Ishikawa (cell line): ENCODE measurements around the gene SDE2.

ENCODE experiments used
- CEBPB ChIP-seq: IDR thresholded peaks from 2 replicates; pipeline ENCODE4 v1.6.1; 2012
- CREB1 ChIP-seq: IDR thresholded peaks from 2 replicates; pipeline ENCODE4 v1.6.1; 2012; ENCODE audit warnings: low read depth
- EGR1 ChIP-seq: IDR thresholded peaks from 2 replicates; pipeline ENCODE4 v1.6.1; 2012
- EP300 ChIP-seq: IDR thresholded peaks from 2 replicates; pipeline ENCODE4 v1.6.1; 2012; ENCODE audit warnings: borderline replicate concordance
- FOXM1 ChIP-seq: IDR thresholded peaks from 2 replicates; pipeline ENCODE4 v1.6.1; 2012; ENCODE audit warnings: low read depth, borderline replicate concordance
- MAX ChIP-seq: IDR thresholded peaks from 2 replicates; pipeline ENCODE4 v1.6.1; 2012
- NFIC ChIP-seq: IDR thresholded peaks from 2 replicates; pipeline ENCODE4 v1.6.1; 2012
- RAD21 ChIP-seq: IDR thresholded peaks from 2 replicates; pipeline ENCODE4 v1.6.1; 2012; ENCODE audit warnings: low read depth
- REST ChIP-seq: IDR thresholded peaks from 2 replicates; pipeline ENCODE4 v1.6.1; 2012; ENCODE audit warnings: low read depth, mild to moderate bottlenecking
- TAF1 ChIP-seq: IDR thresholded peaks from 2 replicates; pipeline ENCODE4 v1.6.1; 2012; ENCODE audit warnings: low read depth, mild to moderate bottlenecking
- TCF12 ChIP-seq: IDR thresholded peaks from 2 replicates; pipeline ENCODE4 v1.6.1; 2012; ENCODE audit warnings: low read depth
- TEAD4 ChIP-seq: IDR thresholded peaks from 2 replicates; pipeline ENCODE4 v1.6.1; 2012
- USF1 ChIP-seq: IDR thresholded peaks from 2 replicates; pipeline ENCODE4 v1.6.1; 2012
- YY1 ChIP-seq: IDR thresholded peaks from 2 replicates; pipeline ENCODE4 v1.6.1; 2012; ENCODE audit warnings: low read depth
- ZBTB7A ChIP-seq: IDR thresholded peaks from 2 replicates; pipeline ENCODE4 v1.6.1; 2012; ENCODE audit warnings: low read depth

The SDE2 gene

GRCh38 chr1:225972344-225973152 lies 26.6 kb downstream of the SDE2 start:
- no peak for TF ChIP-seq TAF1
- no peak for TF ChIP-seq EP300
- TF ChIP-seq FOXM1: no peak
- no peak for TF ChIP-seq RAD21
- TF ChIP-seq EGR1: no peak
- TF ChIP-seq REST: no peak
- no peak for TF ChIP-seq USF1
- no peak for TF ChIP-seq TEAD4
- no peak for TF ChIP-seq YY1
- TF ChIP-seq CREB1: no peak
- TF ChIP-seq MAX: no peak
- no peak for TF ChIP-seq ZBTB7A
- TF ChIP-seq CEBPB: no peak

GRCh38 chr1:225965231-225965630 lies 33.9 kb downstream of the SDE2 start:
- TF ChIP-seq RAD21: no peak
- no peak for TF ChIP-seq EGR1
- TF ChIP-seq NFIC: no peak
- no peak for TF ChIP-seq YY1
- no peak for TF ChIP-seq TAF1
- no peak for TF ChIP-seq MAX

- TF ChIP-seq EGR1: no peak
- no peak for TF ChIP-seq RAD21
- TF ChIP-seq TCF12: no peak
- TF ChIP-seq CREB1: no peak
- TF ChIP-seq CEBPB: no peak
- TF ChIP-seq MAX: no peak
- no peak for TF ChIP-seq REST
- TF ChIP-seq FOXM1: no peak
- no peak for TF ChIP-seq TAF1
- no peak for TF ChIP-seq USF1
- no peak for TF ChIP-seq NFIC
Measured at GRCh38 chr1:225963735-225964530, 35.2 kb downstream of the SDE2 start.

GRCh38 chr1:225962440-225962975 lies 36.6 kb downstream of the SDE2 start:
- TF ChIP-seq TAF1: no peak
- no peak for TF ChIP-seq USF1
- no peak for TF ChIP-seq YY1
- no peak for TF ChIP-seq FOXM1
- peak; percentile 76 for TF ChIP-seq RAD21

- TF ChIP-seq TEAD4: no peak
- no peak for TF ChIP-seq EP300
- no peak for TF ChIP-seq ZBTB7A
- TF ChIP-seq CEBPB: no peak
- TF ChIP-seq NFIC: no peak
- no peak for TF ChIP-seq CREB1
- no peak for TF ChIP-seq YY1
- TF ChIP-seq RAD21: no peak
- TF ChIP-seq EGR1: no peak
- no peak for TF ChIP-seq USF1
Measured at GRCh38 chr1:225961659-225962439, 37.3 kb downstream of the SDE2 start.
